ENCODE data around the gene CXCL17. TPM values are rescaled to one million over a fixed set of nuclear protein-coding genes. Genes with fewer than 3 reads are reported as not detected.

CXCL17 gene
- total RNA-seq, 1 donor from 2014 or later: not detected

DNA sequence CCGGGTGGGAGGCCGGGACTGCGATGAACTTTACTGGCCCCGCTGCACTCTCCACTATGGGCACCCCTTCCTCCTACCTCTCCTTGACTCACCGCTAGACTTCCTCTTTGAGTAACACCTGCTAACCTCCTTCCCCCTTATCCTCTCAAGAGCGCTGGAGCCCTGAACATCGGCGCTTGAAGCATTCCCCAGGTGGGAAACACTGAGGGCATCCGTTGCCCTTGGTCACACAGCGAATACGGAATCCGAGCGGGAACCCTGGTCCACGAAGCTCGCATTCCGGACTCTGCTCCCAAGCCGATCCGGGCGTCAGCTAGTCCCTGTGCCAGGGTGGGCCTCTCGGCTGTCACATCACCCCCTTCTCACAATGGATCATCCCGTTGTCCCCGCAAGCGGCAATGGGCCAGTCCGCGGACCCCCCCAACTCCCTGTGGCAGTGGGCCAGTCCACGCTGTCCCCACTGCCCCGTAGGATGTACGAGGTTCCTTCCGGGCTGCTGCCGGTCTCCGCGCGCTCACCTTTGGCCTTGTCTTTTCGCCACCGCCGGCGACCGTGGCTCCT, 19.8 kb downstream of the CXCL17 start:
- FAIRE-seq: no peak
- H4K20me1 ChIP-seq (ENCODE audit: insufficient read depth, low read length): no peaks in the 10 kb centered on the region
- peak overlapping the region; percentile 89 for H3K4me3 Mint-ChIP-seq (ENCODE audit: unreplicated experiment)
- no peaks in the 10 kb centered on the region for H3K9me3 Mint-ChIP-seq (ENCODE audit: unreplicated experiment)
- H3K4me3 ChIP-seq (ENCODE audit: insufficient read depth, low read depth, low read length): peak overlapping the region; percentile 68
- H3K4me1 ChIP-seq (ENCODE audit: insufficient read depth, low read length): peaks cover 10% of the 10 kb centered on the region
- H3K36me3 ChIP-seq (ENCODE audit: insufficient read depth, low read length): no peaks in the 10 kb centered on the region
- H3K4me1 Mint-ChIP-seq (ENCODE audit: low read depth, unreplicated experiment): peaks cover 3% of the 10 kb centered on the region
- H3K4me2 ChIP-seq (ENCODE audit: low read length): peak overlapping the region; percentile 87
- H3K36me3 Mint-ChIP-seq (ENCODE audit: low read depth, unreplicated experiment): peaks cover 3% of the 10 kb centered on the region
- peak overlapping the region; percentile 63 for H3K9ac ChIP-seq (ENCODE audit: low read length)
- H3K27ac ChIP-seq (ENCODE audit: low read depth, low read length): no peak overlapping the region
- H3K9me3 ChIP-seq (ENCODE audit: insufficient read depth, low read depth, low read length): peaks cover 6% of the 10 kb centered on the region
- H3K27me3 Mint-ChIP-seq (ENCODE audit: low read depth, unreplicated experiment): peaks cover 24% of the 10 kb centered on the region
- no peak for DNase-seq (ENCODE audit: low read depth)
- no peaks in the 10 kb centered on the region for H3K79me2 ChIP-seq (ENCODE audit: insufficient read depth, low read length)
- no peak overlapping the region for H3K27ac Mint-ChIP-seq (ENCODE audit: unreplicated experiment)
- peak overlapping the region; percentile 95 for H2AFZ ChIP-seq (ENCODE audit: low read depth, low read length)
- H3K27me3 ChIP-seq (ENCODE audit: insufficient read depth, low read length): no peaks in the 10 kb centered on the region
- TF ChIP-seq, protein P1, sequence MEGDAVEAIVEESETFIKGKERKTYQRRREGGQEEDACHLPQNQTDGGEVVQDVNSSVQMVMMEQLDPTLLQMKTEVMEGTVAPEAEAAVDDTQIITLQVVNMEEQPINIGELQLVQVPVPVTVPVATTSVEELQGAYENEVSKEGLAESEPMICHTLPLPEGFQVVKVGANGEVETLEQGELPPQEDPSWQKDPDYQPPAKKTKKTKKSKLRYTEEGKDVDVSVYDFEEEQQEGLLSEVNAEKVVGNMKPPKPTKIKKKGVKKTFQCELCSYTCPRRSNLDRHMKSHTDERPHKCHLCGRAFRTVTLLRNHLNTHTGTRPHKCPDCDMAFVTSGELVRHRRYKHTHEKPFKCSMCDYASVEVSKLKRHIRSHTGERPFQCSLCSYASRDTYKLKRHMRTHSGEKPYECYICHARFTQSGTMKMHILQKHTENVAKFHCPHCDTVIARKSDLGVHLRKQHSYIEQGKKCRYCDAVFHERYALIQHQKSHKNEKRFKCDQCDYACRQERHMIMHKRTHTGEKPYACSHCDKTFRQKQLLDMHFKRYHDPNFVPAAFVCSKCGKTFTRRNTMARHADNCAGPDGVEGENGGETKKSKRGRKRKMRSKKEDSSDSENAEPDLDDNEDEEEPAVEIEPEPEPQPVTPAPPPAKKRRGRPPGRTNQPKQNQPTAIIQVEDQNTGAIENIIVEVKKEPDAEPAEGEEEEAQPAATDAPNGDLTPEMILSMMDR (IDR thresholded peaks at IDR 0.05; ENCODE audit: insufficient read depth, low read depth, low read length): no peak

DNA sequence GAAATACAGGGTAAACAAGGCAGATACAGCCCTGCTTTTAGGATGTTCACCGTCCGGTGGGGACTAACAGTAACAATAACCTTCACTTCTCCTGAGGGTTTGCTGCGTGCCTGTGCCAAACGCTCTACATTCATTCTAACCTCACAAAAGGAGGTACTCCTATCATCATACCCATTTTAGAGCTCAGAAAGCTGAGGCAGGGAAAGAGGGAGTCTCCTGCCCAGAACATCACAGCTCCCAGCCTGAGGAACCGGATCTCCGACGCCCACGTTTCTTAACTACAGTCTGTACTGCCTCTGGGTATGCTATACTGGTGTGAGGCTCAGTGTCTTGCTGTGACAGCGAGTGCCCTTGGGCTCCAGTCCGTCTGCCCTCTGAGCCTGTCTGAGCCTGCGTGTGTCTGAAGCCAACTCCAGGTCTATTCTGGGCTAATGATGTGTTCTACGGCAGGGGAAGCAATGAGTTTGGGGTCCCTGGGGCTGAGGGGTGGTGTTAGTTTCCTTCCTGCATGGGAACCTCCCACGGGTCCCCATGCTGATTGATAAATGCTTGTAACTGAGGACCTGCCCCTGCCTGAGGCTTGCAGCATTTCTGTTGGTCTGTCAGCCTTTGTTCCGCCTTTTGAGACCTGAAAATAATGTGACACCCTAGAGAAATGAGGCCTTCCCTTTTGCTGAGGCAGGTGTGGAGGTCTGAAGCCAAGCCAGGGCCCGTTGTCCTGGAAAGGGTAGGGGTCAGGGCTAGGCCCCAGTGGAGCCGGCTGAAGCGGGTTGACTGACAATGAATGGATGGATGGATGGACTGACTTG, 20.4 kb downstream of the CXCL17 start:
- H4K20me1 ChIP-seq (ENCODE audit: insufficient read depth, low read length): no peaks in the 10 kb centered on the region
- Mint-ChIP-seq H3K4me1 (ENCODE audit: low read depth, unreplicated experiment) (peaks cover 3% of the 10 kb centered on the region), H3K36me3 (ENCODE audit: low read depth, unreplicated experiment) (peaks cover 3% of the 10 kb centered on the region), H3K27ac (ENCODE audit: unreplicated experiment) (no peak overlapping the region), H3K27me3 (ENCODE audit: low read depth, unreplicated experiment) (peaks cover 24% of the 10 kb centered on the region), H3K4me3 (ENCODE audit: unreplicated experiment) (peak overlapping the region; percentile 89), H3K9me3 (ENCODE audit: unreplicated experiment) (no peaks in the 10 kb centered on the region)
- H3K9me3 ChIP-seq (ENCODE audit: insufficient read depth, low read depth, low read length): peaks cover 6% of the 10 kb centered on the region
- peak overlapping the region; percentile 87 for H3K4me2 ChIP-seq (ENCODE audit: low read length)
- H3K4me1 ChIP-seq (ENCODE audit: insufficient read depth, low read length): peaks cover 10% of the 10 kb centered on the region
- no peaks in the 10 kb centered on the region for H3K27me3 ChIP-seq (ENCODE audit: insufficient read depth, low read length)
- no peaks in the 10 kb centered on the region for H3K36me3 ChIP-seq (ENCODE audit: insufficient read depth, low read length)
- H3K79me2 ChIP-seq (ENCODE audit: insufficient read depth, low read length): no peaks in the 10 kb centered on the region
- peak overlapping the region; percentile 63 for H3K9ac ChIP-seq (ENCODE audit: low read length)
- TF ChIP-seq EZH2 (IDR thresholded peaks at IDR 0.05; ENCODE audit: insufficient read depth, low read length): no peak
- TF ChIP-seq, protein P1 (IDR thresholded peaks at IDR 0.05; ENCODE audit: insufficient read depth, low read depth, low read length): no peak
- no peak for FAIRE-seq
- H2AFZ ChIP-seq (ENCODE audit: low read depth, low read length): peak overlapping the region; percentile 95
- no peak overlapping the region for H3K27ac ChIP-seq (ENCODE audit: low read depth, low read length)
- H3K4me3 ChIP-seq (ENCODE audit: insufficient read depth, low read depth, low read length): peak overlapping the region; percentile 68
- DNase-seq (ENCODE audit: low read depth): no peak

- no peak overlapping the region for H2AFZ ChIP-seq (ENCODE audit: low read depth, low read length)
- H3K9ac ChIP-seq (ENCODE audit: low read length): no peak overlapping the region
- H3K36me3 ChIP-seq (ENCODE audit: insufficient read depth, low read length): no peaks in the 10 kb centered on the region
- peaks cover 6% of the 10 kb centered on the region for H3K9me3 ChIP-seq (ENCODE audit: insufficient read depth, low read depth, low read length)
- Mint-ChIP-seq H3K27me3 (ENCODE audit: low read depth, unreplicated experiment) (peaks cover 24% of the 10 kb centered on the region), H3K4me3 (ENCODE audit: unreplicated experiment) (peak overlapping the region; percentile 62), H3K36me3 (ENCODE audit: low read depth, unreplicated experiment) (peaks cover 3% of the 10 kb centered on the region), H3K4me1 (ENCODE audit: low read depth, unreplicated experiment) (peaks cover 3% of the 10 kb centered on the region), H3K27ac (ENCODE audit: unreplicated experiment) (no peak overlapping the region), H3K9me3 (ENCODE audit: unreplicated experiment) (no peaks in the 10 kb centered on the region)
- no peak overlapping the region for H3K27ac ChIP-seq (ENCODE audit: low read depth, low read length)
- FAIRE-seq: no peak
- peaks cover 10% of the 10 kb centered on the region for H3K4me1 ChIP-seq (ENCODE audit: insufficient read depth, low read length)
- no peaks in the 10 kb centered on the region for H3K79me2 ChIP-seq (ENCODE audit: insufficient read depth, low read length)
- H3K4me2 ChIP-seq (ENCODE audit: low read length): no peak overlapping the region
- H3K27me3 ChIP-seq (ENCODE audit: insufficient read depth, low read length): no peaks in the 10 kb centered on the region
- H3K4me3 ChIP-seq (ENCODE audit: insufficient read depth, low read depth, low read length): no peak overlapping the region
- H4K20me1 ChIP-seq (ENCODE audit: insufficient read depth, low read length): no peaks in the 10 kb centered on the region
- no peak for DNase-seq (ENCODE audit: low read depth)
- TF ChIP-seq, protein P1 (IDR thresholded peaks at IDR 0.05; ENCODE audit: insufficient read depth, low read depth, low read length): no peak
- no peak for TF ChIP-seq EZH2 (IDR thresholded peaks at IDR 0.05; ENCODE audit: insufficient read depth, low read length)
These were observed 21.1 kb downstream of the CXCL17 start for GRCh38 chr19:42421591-42422031.
